CD4-positive, CD25-positive, alpha-beta regulatory T cell (primary cell): ENCODE data around the gene PLPP6. TPM values are rescaled to one million over a fixed set of nuclear protein-coding genes. Genes with fewer than 3 reads are reported as not detected.
A peak's percentile ranks its signal among the peaks of the same experiment; 100 is the strongest.
"Not testable (repeated sequence)": the region's sequence is repeated elsewhere in the genome, so short reads cannot be mapped to it uniquely, and the experiment has no call there.

Source experiments
- ATAC-seq, 2 donors: fragments of 150-1000 bp; cut with Tn5 transposase; one replicate each; pipeline ENCODE4 v1.10.0; 2021; ENCODE audit warnings: low read depth in 2 of 2, moderate number of reproducible peaks in 2 of 2, moderate library complexity in 1 of 2
- DNase-seq, 3 donors: peaks; one replicate each; pipeline versions ENCODE4 v3.0.0 to v3.0.0-alpha.2; 2012 to 2022; ENCODE audit warnings: mixed read lengths in 1 of 3
- H3K27ac ChIP-seq: one replicate; pipeline ENCODE4 v1.7.0; 2013; ENCODE audit warnings: mild to moderate bottlenecking, low read length; ENCODE audit not compliant: insufficient read depth, poor library complexity, severe bottlenecking
- H3K27me3 ChIP-seq: one replicate; pipeline ENCODE4 v1.7.0; 2013; ENCODE audit warnings: low read length; ENCODE audit not compliant: control insufficient read depth, insufficient read depth
- H3K36me3 ChIP-seq: one replicate; pipeline ENCODE4 v1.7.0; 2013; ENCODE audit warnings: mild to moderate bottlenecking, low read length, moderate library complexity; ENCODE audit not compliant: control insufficient read depth, insufficient read depth
- H3K4me1 ChIP-seq: 2 replicates; pipeline ENCODE4 v1.7.0; 2013; ENCODE audit warnings: mild to moderate bottlenecking, low read length; ENCODE audit not compliant: insufficient read depth, control insufficient read depth, poor library complexity, severe bottlenecking
- H3K4me3 ChIP-seq: one replicate; pipeline ENCODE4 v1.7.0; 2013; ENCODE audit warnings: low read depth, mild to moderate bottlenecking, low read length, moderate library complexity
- H3K9me3 ChIP-seq, 2 experiments: 1 replicate in 1 of 2; 2 replicates in 1 of 2; pipeline ENCODE4 v1.7.0; 2013; ENCODE audit warnings: low read length in 2 of 2, mild to moderate bottlenecking in 1 of 2, moderate library complexity in 1 of 2; ENCODE audit not compliant: control insufficient read depth in 2 of 2
- H3K27ac Mint-ChIP-seq, 3 donors: one replicate each; pipeline ENCODE4 v1.8.0; 2020 to 2022; ENCODE audit warnings: mild to moderate bottlenecking in 3 of 3, mixed read lengths in 3 of 3, moderate library complexity in 2 of 3
- H3K27me3 Mint-ChIP-seq: one replicate; pipeline ENCODE4 v1.8.0; 2022; ENCODE audit warnings: mild to moderate bottlenecking, mixed read lengths
- H3K36me3 Mint-ChIP-seq: one replicate; pipeline ENCODE4 v1.8.0; 2020; ENCODE audit warnings: mixed read lengths
- H3K4me1 Mint-ChIP-seq, 4 donors: one replicate each; pipeline ENCODE4 v1.8.0; 2020 to 2022; ENCODE audit warnings: mixed read lengths in 4 of 4, mild to moderate bottlenecking in 1 of 4
- H3K4me3 Mint-ChIP-seq, 4 donors: one replicate each; pipeline ENCODE4 v1.8.0; 2020 to 2022; ENCODE audit warnings: mild to moderate bottlenecking in 4 of 4, mixed read lengths in 4 of 4, moderate library complexity in 3 of 4
- H3K9me3 Mint-ChIP-seq, 7 donors: one replicate each; pipeline ENCODE4 v1.8.0; 2020 to 2022; ENCODE audit warnings: mixed read lengths in 7 of 7, mild to moderate bottlenecking in 3 of 7, moderate library complexity in 2 of 7
- polyA plus RNA-seq, 4 donors: library from polyadenylated mRNA; unstranded; fragments of 300-500 nt; fragmentation: Illumina TruSeq; gene quantifications; one replicate each; pipeline ENCODE4 v1.2.3, GENCODE V29; 2021
- total RNA-seq: library from RNA; stranded (reverse); gene quantifications from one replicate; pipeline ENCODE4 v1.2.3, GENCODE V29; 2022

The PLPP6 gene
- total and polyA plus RNA-seq, 5 donors from 2014 or later, result 5.0 to 9.6 (median 8.7) TPM

DNA sequence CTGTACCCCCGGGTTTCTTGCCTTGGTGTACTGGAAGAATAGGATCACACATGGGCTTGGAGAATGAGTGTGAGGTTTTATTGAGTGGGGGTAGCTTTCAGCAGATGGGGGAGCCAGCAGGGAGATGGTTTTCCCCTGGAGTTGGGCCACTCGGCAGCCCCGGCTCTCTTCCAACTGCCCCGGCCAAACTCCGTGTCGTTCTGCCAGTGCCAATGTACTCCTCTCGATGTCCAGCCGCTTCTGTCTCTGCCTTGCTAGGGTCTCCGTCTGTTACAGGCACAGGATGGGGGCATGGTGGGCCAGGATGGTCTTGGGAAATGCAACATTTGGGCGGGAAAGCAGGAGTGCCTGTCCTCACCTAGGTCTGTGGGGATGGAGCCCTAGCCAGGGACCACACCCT lies 7.6 kb upstream of the PLPP6 start:
- no peak for DNase-seq
- H3K27ac Mint-ChIP-seq, result no peak overlapping the region

DNA sequence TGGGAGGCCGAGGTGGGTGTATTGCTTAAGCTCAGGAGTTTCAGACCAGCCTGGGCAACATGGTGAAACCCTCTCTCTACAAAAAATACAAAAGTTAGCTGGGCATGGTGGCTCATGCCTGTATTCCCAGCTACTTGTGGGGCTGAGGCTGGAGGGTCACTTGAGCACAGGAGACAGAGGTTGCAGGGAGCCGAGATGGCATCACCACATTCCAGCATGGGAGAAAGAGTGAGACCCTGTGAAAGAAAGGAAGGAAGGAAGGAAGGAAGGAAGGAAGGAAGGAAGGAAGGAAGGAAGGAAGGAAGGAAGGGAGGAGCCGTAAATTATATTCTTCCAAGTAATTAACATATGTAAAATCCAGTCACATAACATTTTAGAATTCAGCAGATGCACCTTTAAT lies 5.9 kb upstream of the PLPP6 start:
- H3K27ac Mint-ChIP-seq, H3K4me3 ChIP-seq, DNase-seq, H3K27me3 ChIP-seq, H3K4me1 Mint-ChIP-seq, H3K9me3 ChIP-seq, H3K36me3 Mint-ChIP-seq, ATAC-seq, H3K9me3 Mint-ChIP-seq, H3K27ac ChIP-seq, H3K4me1 ChIP-seq, H3K27me3 Mint-ChIP-seq, H3K36me3 ChIP-seq: not testable (repeated sequence)
- peak overlapping the region in 1 of 4 donors; percentile 74 for H3K4me3 Mint-ChIP-seq

More for the DNA sequence above, 7.6 kb upstream of the PLPP6 start:
- Histone ChIP-seq H3K9me3 (no peaks in the 10 kb centered on the region), H3K4me1 (no peaks in the 10 kb centered on the region), H3K36me3 (no peaks in the 10 kb centered on the region), H3K27ac (no peak overlapping the region), H3K4me3 (no peak overlapping the region), H3K27me3 (peaks cover 2% of the 10 kb centered on the region)
- ATAC-seq, result no peak
- Mint-ChIP-seq H3K4me3 (no peak overlapping the region), H3K27me3 (peaks cover 9% of the 10 kb centered on the region), H3K36me3 (peaks cover 4% of the 10 kb centered on the region), H3K4me1 (peaks cover 0 to 7% (median 0%) of the 10 kb centered on the region in 4 donors), H3K9me3 (no peaks in the 10 kb centered on the region)

DNA sequence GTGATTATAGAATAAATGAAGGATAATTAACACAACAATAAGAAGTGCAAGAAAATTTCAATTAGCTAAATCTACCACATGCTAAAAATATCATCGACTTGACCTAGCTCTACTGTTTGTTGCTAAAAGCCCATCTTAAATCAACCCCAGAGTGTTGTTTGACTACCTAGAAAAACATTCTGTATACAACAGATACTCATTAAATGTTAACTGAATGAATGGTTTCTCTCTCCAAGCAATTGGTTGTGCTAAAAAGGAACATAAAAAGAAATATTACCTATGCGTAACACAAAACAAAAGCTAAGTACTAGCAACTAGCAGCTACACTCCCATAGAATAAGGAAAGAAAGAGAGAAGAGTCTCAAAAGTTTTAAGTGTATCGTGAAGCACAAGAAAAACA lies 5.5 kb upstream of the PLPP6 start:
- Histone ChIP-seq H3K4me1 (peaks cover 3% of the 10 kb centered on the region), H3K36me3 (no peaks in the 10 kb centered on the region), H3K4me3 (no peak overlapping the region), H3K27me3 (no peaks in the 10 kb centered on the region), H3K9me3 (no peaks in the 10 kb centered on the region), H3K27ac (no peak overlapping the region)
- H3K27me3 Mint-ChIP-seq, result peaks cover 5% of the 10 kb centered on the region
- H3K9me3 Mint-ChIP-seq, result no peaks in the 10 kb centered on the region
- no peak overlapping the region for H3K4me3 Mint-ChIP-seq
- peaks cover 3 to 11% (median 5%) of the 10 kb centered on the region in 4 donors for H3K4me1 Mint-ChIP-seq
- ATAC-seq (no peak), DNase-seq (no peak)
- peaks cover 4% of the 10 kb centered on the region for H3K36me3 Mint-ChIP-seq
- H3K27ac Mint-ChIP-seq, result no peak overlapping the region

DNA sequence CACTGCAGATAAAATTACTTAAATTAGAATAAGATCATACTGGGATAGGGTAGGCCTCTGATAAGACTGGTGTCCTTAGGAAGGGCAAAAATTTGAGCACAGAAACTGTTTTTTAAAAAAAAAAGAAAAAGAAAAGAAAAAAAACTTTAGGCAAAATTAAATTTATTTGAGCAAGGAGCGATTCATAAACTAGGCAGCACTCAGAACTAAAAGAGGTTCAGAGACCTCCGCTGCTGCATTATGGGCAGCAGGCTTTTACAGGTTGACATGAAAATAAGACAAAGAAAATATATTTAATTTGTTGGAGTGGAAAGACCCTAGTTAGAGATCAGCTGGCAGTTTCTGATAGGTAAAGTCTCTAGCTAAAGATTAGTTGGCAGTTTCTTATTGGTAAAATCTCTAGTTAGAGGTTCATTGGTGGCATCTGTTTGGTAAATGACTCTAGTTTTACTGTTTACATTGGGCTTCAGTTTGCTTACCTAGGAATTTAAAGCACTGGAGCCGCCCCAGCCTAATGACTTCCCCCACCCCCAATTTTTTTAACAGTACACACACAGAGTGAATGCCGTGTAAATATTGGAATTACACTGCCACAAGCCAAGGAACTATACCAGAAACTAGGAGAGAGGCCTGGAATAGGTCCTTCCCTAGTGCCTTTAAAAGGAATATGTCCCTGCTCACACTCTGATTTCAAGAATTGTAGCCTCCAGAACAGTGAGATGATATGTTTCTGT lies 4.5 kb upstream of the PLPP6 start:
- no peaks in the 10 kb centered on the region for H3K9me3 Mint-ChIP-seq
- ATAC-seq, result no peak
- no peaks in the 10 kb centered on the region for H3K27me3 ChIP-seq

DNA sequence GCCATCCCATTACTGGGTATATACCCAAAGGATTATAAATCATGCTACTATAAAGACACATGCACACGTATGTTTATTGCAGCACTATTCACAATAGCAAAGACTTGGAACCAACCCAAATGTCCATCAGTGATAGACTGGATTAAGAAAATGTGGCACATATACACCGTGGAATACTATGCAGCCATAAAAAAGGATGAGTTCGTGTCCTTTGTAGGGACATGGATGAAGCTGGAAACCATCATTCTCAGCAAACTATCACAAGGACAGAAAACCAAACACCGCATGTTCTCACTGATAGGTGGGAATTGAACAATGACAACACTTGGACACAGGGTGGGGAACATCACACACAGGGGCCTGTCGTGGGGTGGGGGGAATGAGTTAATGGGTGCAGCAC lies 1.4 kb upstream of the PLPP6 start:
- Mint-ChIP-seq H3K4me3 (peak overlapping the region in 2 of 4 donors; percentile 96 to 100), H3K4me1 (peaks cover 29 to 46% (median 38%) of the 10 kb centered on the region in 4 donors)
- not testable (repeated sequence) for H3K27ac Mint-ChIP-seq

More for the DNA sequence above, 4.5 kb upstream of the PLPP6 start:
- H3K36me3 Mint-ChIP-seq, result peaks cover 4% of the 10 kb centered on the region
- peaks cover 9% of the 10 kb centered on the region for H3K4me1 ChIP-seq
- no peak overlapping the region for H3K27ac Mint-ChIP-seq
- no peak overlapping the region for H3K4me3 ChIP-seq
- peaks cover 8 to 18% (median 10%) of the 10 kb centered on the region in 4 donors for H3K4me1 Mint-ChIP-seq
- H3K4me3 Mint-ChIP-seq, result no peak overlapping the region
- no peaks in the 10 kb centered on the region for H3K36me3 ChIP-seq
- H3K27ac ChIP-seq, result no peak overlapping the region
- no peak for DNase-seq
- peaks cover 5% of the 10 kb centered on the region for H3K27me3 Mint-ChIP-seq
- H3K9me3 ChIP-seq, result no peaks in the 10 kb centered on the region

DNA sequence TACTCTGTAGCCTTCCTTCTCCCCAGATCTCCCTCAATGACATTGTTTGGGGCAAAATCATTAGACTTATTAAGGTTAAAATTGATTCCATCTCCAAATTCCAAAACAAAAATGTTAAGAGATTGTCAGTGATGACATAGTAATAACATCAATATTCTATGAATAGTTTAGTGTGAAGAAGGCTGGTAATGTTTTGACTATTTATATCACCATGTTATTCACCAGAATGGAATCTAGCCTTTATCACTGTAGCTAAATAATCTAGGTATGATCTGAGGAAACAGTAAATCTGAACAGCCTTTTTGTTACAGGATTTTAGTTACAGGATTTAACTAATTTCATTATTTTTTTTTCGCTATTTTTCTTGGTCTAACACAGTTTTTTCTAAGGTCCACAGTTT lies 929 bp upstream of the PLPP6 start:
- ATAC-seq, result no peak
- Mint-ChIP-seq H3K4me1 (peaks cover 34 to 51% (median 43%) of the 10 kb centered on the region in 4 donors), H3K4me3 (peak overlapping the region; percentile 94 to 100 (median 96))

More for the DNA sequence above, 1.4 kb upstream of the PLPP6 start:
- H3K4me1 ChIP-seq, result peaks cover 39% of the 10 kb centered on the region
- H3K4me3 ChIP-seq, H3K36me3 ChIP-seq, H3K9me3 Mint-ChIP-seq, ATAC-seq, DNase-seq, H3K27me3 Mint-ChIP-seq, H3K27ac ChIP-seq, H3K9me3 ChIP-seq, H3K36me3 Mint-ChIP-seq, H3K27me3 ChIP-seq: not testable (repeated sequence)

DNA sequence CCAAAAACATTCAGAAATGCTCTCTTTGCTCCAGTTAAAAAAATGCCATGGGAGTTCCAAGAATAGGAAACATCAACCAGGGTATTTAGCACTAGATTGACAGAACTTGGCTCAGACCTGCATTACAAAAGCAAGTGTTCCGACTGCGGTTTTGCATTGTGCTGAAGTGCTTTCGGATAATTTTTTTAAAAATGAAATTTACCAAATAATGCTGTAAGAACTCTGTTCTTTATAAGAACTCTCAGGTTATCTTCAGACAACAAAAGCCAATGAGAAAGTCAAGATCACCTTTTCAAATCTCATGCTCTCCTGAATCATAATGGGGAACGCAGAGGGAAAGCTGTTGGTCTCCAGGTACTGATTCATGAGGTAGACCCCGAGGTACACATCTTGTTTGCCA lies 483 bp upstream of the PLPP6 start:
- Mint-ChIP-seq H3K4me1 (peaks cover 39 to 55% (median 46%) of the 10 kb centered on the region in 4 donors), H3K4me3 (peak overlapping the region; percentile 94 to 100 (median 96)), H3K27ac (peak overlapping the region; percentile 93 to 98 (median 97)), H3K36me3 (no peaks in the 10 kb centered on the region), H3K9me3 (no peaks in the 10 kb centered on the region), H3K27me3 (no peaks in the 10 kb centered on the region)
- H3K9me3 ChIP-seq, result no peaks in the 10 kb centered on the region
- peaks cover 49% of the 10 kb centered on the region for H3K4me1 ChIP-seq
- H3K27ac ChIP-seq, result peak overlapping the region; percentile 72
- no peak for ATAC-seq
- H3K36me3 ChIP-seq, result no peaks in the 10 kb centered on the region
- H3K27me3 ChIP-seq, result no peaks in the 10 kb centered on the region
- peak overlapping the region; percentile 87 for H3K4me3 ChIP-seq
- DNase-seq, result peak in 1 of 3 donors; percentile 47

More for the DNA sequence above, 929 bp upstream of the PLPP6 start:
- Histone ChIP-seq H3K36me3 (no peaks in the 10 kb centered on the region), H3K27me3 (no peaks in the 10 kb centered on the region), H3K9me3 (no peaks in the 10 kb centered on the region), H3K27ac (peak overlapping the region; percentile 72), H3K4me3 (peak overlapping the region; percentile 87), H3K4me1 (peaks cover 44% of the 10 kb centered on the region)
- DNase-seq, result no peak
- Mint-ChIP-seq H3K27me3 (no peaks in the 10 kb centered on the region), H3K9me3 (no peaks in the 10 kb centered on the region), H3K27ac (peak overlapping the region; percentile 93 to 98 (median 97)), H3K36me3 (no peaks in the 10 kb centered on the region)
